ENCODE data around the gene GRN. TPM values are rescaled to one million over a fixed set of nuclear protein-coding genes. Genes with fewer than 3 reads are reported as not detected.
A peak's percentile ranks its signal among the peaks of the same experiment; 100 is the strongest.

The GRN gene
- total and polyA plus RNA-seq, 2 of the 13 experiments (the other 11 are each of a cell fraction or from before 2014, with no cell fraction given): 86.6 to 143 TPM

DNA sequence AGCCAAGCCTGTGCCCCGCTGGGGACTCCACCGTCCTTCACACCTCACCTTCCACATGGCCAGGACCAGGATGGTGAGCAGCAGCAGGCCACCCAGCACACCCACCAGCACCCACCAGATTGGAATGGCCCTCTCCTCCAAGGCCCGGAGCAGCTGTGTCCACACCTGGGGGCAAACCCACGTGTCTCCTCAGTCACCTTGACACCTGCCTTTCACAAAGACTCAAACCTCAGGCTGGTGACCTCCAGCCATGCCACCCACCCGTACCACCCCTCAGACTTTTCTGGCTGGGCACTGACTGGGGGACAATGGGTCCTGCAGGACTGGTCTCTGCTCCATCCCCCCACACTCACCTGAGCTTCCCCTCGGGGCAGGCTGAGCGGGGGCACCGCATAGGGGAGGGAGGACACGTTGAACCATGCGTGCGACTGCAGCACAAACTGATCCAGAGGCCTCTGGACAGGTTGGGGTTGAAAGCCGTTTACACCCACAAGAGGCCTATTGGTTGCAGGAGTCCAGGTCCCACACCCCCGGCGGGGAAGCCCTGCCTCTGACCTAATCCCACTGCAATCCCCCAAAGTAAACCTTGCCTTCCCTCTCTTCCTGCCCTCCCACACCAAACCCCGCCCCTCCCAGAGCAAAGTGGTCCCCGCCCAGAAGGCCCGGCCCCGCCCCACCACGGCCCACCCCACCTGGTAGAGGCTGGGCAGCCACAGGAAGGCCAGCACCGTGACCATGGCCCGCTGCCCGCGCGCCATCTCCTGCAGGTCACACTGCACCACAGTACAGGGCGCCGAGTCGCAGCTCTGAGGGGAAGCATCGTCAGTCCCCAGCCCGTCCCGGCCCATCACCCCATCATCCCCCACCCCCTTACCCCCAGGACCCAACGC, 29.4 kb downstream of the GRN start (continued):
- TF ChIP-seq, protein P1, sequence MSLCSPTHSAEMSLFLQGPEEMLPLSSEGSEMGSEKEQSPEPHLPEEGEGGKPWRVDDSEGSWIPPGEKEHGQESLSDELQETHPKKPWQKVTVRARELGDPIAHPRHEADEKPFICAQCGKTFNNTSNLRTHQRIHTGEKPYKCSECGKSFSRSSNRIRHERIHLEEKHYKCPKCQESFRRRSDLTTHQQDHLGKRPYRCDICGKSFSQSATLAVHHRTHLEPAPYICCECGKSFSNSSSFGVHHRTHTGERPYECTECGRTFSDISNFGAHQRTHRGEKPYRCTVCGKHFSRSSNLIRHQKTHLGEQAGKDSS (CRISPR knock-in tag; IDR thresholded peaks at IDR 0.05; ENCODE audit: borderline replicate concordance, low read depth): peak; percentile 20; the same call in 1 of the 2 replicates
- TF ChIP-seq RXRA (CRISPR knock-in tag; IDR thresholded peaks at IDR 0.05): 0 out of 2 replicates have a peak, but pooled peaks have one; percentile 31
- TF ChIP-seq ELF3 (CRISPR knock-in tag; IDR thresholded peaks at IDR 0.05): peak; percentile 58
- TF ChIP-seq MEF2D (CRISPR knock-in tag; IDR thresholded peaks at IDR 0.05): peak; percentile 19; the same call in 1 of the 2 replicates
- TF ChIP-seq, protein P2, sequence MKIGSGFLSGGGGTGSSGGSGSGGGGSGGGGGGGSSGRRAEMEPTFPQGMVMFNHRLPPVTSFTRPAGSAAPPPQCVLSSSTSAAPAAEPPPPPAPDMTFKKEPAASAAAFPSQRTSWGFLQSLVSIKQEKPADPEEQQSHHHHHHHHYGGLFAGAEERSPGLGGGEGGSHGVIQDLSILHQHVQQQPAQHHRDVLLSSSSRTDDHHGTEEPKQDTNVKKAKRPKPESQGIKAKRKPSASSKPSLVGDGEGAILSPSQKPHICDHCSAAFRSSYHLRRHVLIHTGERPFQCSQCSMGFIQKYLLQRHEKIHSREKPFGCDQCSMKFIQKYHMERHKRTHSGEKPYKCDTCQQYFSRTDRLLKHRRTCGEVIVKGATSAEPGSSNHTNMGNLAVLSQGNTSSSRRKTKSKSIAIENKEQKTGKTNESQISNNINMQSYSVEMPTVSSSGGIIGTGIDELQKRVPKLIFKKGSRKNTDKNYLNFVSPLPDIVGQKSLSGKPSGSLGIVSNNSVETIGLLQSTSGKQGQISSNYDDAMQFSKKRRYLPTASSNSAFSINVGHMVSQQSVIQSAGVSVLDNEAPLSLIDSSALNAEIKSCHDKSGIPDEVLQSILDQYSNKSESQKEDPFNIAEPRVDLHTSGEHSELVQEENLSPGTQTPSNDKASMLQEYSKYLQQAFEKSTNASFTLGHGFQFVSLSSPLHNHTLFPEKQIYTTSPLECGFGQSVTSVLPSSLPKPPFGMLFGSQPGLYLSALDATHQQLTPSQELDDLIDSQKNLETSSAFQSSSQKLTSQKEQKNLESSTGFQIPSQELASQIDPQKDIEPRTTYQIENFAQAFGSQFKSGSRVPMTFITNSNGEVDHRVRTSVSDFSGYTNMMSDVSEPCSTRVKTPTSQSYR (CRISPR knock-in tag; IDR thresholded peaks at IDR 0.05; ENCODE audit: borderline replicate concordance): peak; percentile 37; the same call in 1 of the 2 replicates
- TF ChIP-seq ZNF703 (CRISPR knock-in tag; IDR thresholded peaks at IDR 0.05; ENCODE audit: borderline replicate concordance): 0 out of 2 replicates have a peak, but pooled peaks have one; percentile 67
- TF ChIP-seq, protein P3, sequence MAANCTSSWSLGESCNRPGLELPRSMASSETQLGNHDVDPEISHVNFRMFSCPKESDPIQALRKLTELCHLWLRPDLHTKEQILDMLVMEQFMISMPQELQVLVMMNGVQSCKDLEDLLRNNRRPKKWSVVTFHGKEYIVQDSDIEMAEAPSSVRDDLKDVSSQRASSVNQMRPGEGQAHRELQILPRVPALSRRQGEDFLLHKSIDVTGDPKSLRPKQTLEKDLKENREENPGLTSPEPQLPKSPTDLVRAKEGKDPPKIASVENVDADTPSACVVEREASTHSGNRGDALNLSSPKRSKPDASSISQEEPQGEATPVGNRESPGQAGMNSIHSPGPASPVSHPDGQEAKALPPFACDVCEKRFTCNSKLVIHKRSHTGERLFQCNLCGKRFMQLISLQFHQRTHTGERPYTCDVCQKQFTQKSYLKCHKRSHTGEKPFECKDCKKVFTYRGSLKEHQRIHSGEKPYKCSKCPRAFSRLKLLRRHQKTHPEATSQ (CRISPR knock-in tag; IDR thresholded peaks at IDR 0.05; ENCODE audit: borderline replicate concordance): no peak
- no peak for TF ChIP-seq NFE2L2 (IDR thresholded peaks at IDR 0.05; ENCODE audit: low read length)
- no peak; the same call in 1 of the 2 replicates for TF ChIP-seq ZNF816 (CRISPR knock-in tag; IDR thresholded peaks at IDR 0.05; ENCODE audit: borderline replicate concordance)
- TF ChIP-seq ZNF232 (CRISPR knock-in tag; IDR thresholded peaks at IDR 0.05; ENCODE audit: borderline replicate concordance): no peak
- no peak for TF ChIP-seq ZNF605 (CRISPR knock-in tag; IDR thresholded peaks at IDR 0.05)
- TF ChIP-seq ZNF530 (CRISPR knock-in tag; IDR thresholded peaks at IDR 0.05; ENCODE audit: low read depth): no peak
- peak; percentile 78; the same call in 1 of the 2 replicates for TF ChIP-seq SRY (CRISPR knock-in tag; IDR thresholded peaks at IDR 0.05)
- TF ChIP-seq, protein P4, sequence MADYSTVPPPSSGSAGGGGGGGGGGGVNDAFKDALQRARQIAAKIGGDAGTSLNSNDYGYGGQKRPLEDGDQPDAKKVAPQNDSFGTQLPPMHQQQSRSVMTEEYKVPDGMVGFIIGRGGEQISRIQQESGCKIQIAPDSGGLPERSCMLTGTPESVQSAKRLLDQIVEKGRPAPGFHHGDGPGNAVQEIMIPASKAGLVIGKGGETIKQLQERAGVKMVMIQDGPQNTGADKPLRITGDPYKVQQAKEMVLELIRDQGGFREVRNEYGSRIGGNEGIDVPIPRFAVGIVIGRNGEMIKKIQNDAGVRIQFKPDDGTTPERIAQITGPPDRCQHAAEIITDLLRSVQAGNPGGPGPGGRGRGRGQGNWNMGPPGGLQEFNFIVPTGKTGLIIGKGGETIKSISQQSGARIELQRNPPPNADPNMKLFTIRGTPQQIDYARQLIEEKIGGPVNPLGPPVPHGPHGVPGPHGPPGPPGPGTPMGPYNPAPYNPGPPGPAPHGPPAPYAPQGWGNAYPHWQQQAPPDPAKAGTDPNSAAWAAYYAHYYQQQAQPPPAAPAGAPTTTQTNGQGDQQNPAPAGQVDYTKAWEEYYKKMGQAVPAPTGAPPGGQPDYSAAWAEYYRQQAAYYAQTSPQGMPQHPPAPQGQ (CRISPR knock-in tag; IDR thresholded peaks at IDR 0.05; ENCODE audit: borderline replicate concordance): no peak
- peak; percentile 56; the same call in 1 of the 2 replicates for TF ChIP-seq ZNF772 (CRISPR knock-in tag; IDR thresholded peaks at IDR 0.05)
- TF ChIP-seq NR2F1 (CRISPR knock-in tag; IDR thresholded peaks at IDR 0.05): no peak
- TF ChIP-seq ZNF549 (CRISPR knock-in tag; IDR thresholded peaks at IDR 0.05): no peak
- TF ChIP-seq, protein P5, sequence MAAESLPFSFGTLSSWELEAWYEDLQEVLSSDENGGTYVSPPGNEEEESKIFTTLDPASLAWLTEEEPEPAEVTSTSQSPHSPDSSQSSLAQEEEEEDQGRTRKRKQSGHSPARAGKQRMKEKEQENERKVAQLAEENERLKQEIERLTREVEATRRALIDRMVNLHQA (CRISPR knock-in tag; IDR thresholded peaks at IDR 0.05): no peak
- TF ChIP-seq ZNF839 (CRISPR knock-in tag; IDR thresholded peaks at IDR 0.05; ENCODE audit: borderline replicate concordance): peak; percentile 74; the same call in 1 of the 2 replicates
- no peak for TF ChIP-seq RCOR2 (CRISPR knock-in tag; IDR thresholded peaks at IDR 0.05)
- no peak for TF ChIP-seq ZFP1 (CRISPR knock-in tag; IDR thresholded peaks at IDR 0.05)
